AG04449 (cell line): ENCODE data around the gene IGSF11.

Source experiments
- CTCF ChIA-PET: fragments of 350-600 bp; formaldehyde crosslinking; extraction: SDS; loops from one replicate; lab custom pipeline; 2021; ENCODE audit warnings: antibody characterized with exemption; lab: Yijun Ruan, JAX
- POLR2A ChIA-PET: fragments of 400-600, 350-600 bp; formaldehyde crosslinking; extraction: SDS; loops from one replicate; lab custom pipeline; 2020; ENCODE audit warnings: antibody characterized with exemption, inconsistent platforms; lab: Yijun Ruan, JAX
- DNase-seq: peaks from one replicate; pipeline ENCODE4 v3.0.0-alpha.2; 2010; ENCODE audit warnings: low read depth, low spot score
- H3K4me3 ChIP-seq: 2 replicates; pipeline ENCODE4 v1.5.1; 2011; ENCODE audit warnings: low read depth, mild to moderate bottlenecking, control low read depth, low read length
- TF ChIP-seq, protein P1 (sequence below): IDR thresholded peaks from one replicate; pipeline ENCODE4 v1.5.1; 2011; ENCODE audit warnings: mild to moderate bottlenecking, moderate library complexity, low read length, control low read depth, inconsistent platforms; ENCODE audit not compliant: insufficient read depth; ENCODE audit errors: missing control alignments

IGSF11 gene

DNA sequence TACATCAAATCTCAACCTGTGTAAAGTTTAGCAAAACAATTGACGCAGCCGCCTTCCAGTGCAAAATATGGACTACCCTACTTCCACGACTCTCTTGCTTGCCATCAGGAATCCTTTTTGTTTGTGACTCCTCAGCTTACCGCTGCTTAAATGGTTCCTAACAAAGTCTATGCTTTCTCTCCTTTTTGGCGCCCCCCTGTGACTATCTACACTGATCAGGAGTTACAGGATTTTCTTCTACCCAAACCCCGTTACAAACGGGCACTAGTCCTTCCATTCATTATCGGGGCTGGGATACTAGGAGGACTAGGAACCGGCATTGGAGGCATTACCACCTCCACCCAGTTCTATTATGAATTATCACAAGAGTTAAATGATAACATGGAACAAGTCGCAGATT, 184.0 kb downstream of the IGSF11 start:
- POLR2A ChIA-PET, result no interaction called here
- no peak for DNase-seq
- CTCF ChIA-PET, result no interaction called here
- no peak overlapping the region for H3K4me3 ChIP-seq
- TF ChIP-seq, protein P1, sequence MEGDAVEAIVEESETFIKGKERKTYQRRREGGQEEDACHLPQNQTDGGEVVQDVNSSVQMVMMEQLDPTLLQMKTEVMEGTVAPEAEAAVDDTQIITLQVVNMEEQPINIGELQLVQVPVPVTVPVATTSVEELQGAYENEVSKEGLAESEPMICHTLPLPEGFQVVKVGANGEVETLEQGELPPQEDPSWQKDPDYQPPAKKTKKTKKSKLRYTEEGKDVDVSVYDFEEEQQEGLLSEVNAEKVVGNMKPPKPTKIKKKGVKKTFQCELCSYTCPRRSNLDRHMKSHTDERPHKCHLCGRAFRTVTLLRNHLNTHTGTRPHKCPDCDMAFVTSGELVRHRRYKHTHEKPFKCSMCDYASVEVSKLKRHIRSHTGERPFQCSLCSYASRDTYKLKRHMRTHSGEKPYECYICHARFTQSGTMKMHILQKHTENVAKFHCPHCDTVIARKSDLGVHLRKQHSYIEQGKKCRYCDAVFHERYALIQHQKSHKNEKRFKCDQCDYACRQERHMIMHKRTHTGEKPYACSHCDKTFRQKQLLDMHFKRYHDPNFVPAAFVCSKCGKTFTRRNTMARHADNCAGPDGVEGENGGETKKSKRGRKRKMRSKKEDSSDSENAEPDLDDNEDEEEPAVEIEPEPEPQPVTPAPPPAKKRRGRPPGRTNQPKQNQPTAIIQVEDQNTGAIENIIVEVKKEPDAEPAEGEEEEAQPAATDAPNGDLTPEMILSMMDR, result no peak
